GM12875 (cell line): ENCODE measurements around the gene EIF3D.

Experiments
- H3K4me3 ChIP-seq: one replicate; pipeline ENCODE4 v1.5.1; 2011; ENCODE audit warnings: low read depth, low read length, control low read depth
- CTCF ChIP-seq: IDR thresholded peaks from 2 replicates; pipeline ENCODE4 v1.5.1; 2011; ENCODE audit warnings: low read depth, mild to moderate bottlenecking, control low read depth, inconsistent platforms, low read length, moderate library complexity, borderline replicate concordance; ENCODE audit not compliant: insufficient read depth

EIF3D gene

GRCh38 chr22:36467042-36467810, 61.7 kb downstream of the EIF3D start:
- H3K4me3 ChIP-seq, result no peak overlapping the region
- TF ChIP-seq CTCF, result no peak

- TF ChIP-seq CTCF, result no peak
- H3K4me3 ChIP-seq, result no peak overlapping the region
Observed at GRCh38 chr22:36466258-36466657, 62.7 kb downstream of the EIF3D start.

GRCh38 chr22:36465232-36466021, 63.5 kb downstream of the EIF3D start:
- no peak for TF ChIP-seq CTCF
- H3K4me3 ChIP-seq, result no peak overlapping the region

- TF ChIP-seq CTCF, result no peak
- H3K4me3 ChIP-seq, result no peak overlapping the region
Observed at GRCh38 chr22:36464715-36465231, 64.2 kb downstream of the EIF3D start.

- H3K4me3 ChIP-seq, result no peak overlapping the region
- TF ChIP-seq CTCF, result no peak
Observed at GRCh38 chr22:36463783-36464184, 65.2 kb downstream of the EIF3D start.

GRCh38 chr22:36461665-36462649, 67.0 kb downstream of the EIF3D start:
- TF ChIP-seq CTCF, result no peak
- H3K4me3 ChIP-seq, result no peak overlapping the region
